ENCODE results near the gene ABTB2. TPM values are rescaled to one million over a fixed set of nuclear protein-coding genes. Genes with fewer than 3 reads are reported as not detected.

The ABTB2 gene
- polyA plus RNA-seq, 1 of the 3 experiments (the other 2 are of a cell fraction): 7.8 TPM

GRCh38 chr11:34114471-34114870 lies 243.3 kb downstream of the ABTB2 start:
- peaks cover 73 to 89% of the 10 kb centered on the region in 2 experiments for H3K36me3 ChIP-seq (replicated peaks in 1 of 2; ENCODE audit: control insufficient read depth in 1 of 2, insufficient read depth in 2 of 2, low read length in 1 of 2)
- 98% methylated on average over 5 of the region's 5 CpGs for WGBS (ENCODE audit: low lambda C conversion rate)
- H3K4me3 ChIP-seq (ENCODE audit: low read depth in 2 of 2, low read length in 1 of 2): no peak overlapping the region
- no peaks in the 10 kb centered on the region for H3K9me3 ChIP-seq
- H4K20me1 ChIP-seq (ENCODE audit: insufficient read depth): no peaks in the 10 kb centered on the region
- TF ChIP-seq IRF3 (IDR thresholded peaks at IDR 0.05; ENCODE audit: low read depth, low read length) (no peak), TAF1 (IDR thresholded peaks at IDR 0.05; ENCODE audit: borderline replicate concordance, low read depth, low read length) (no peak), CHD2 (IDR thresholded peaks at IDR 0.05; ENCODE audit: low read length, partially characterized antibody) (no peak), ELF1 (IDR thresholded peaks at IDR 0.05) (no peak), FOXM1 (IDR thresholded peaks at IDR 0.05; ENCODE audit: low read depth) (no peak), MEF2A (IDR thresholded peaks at IDR 0.05; ENCODE audit: borderline replicate concordance, low read depth) (no peak), TCF12 (IDR thresholded peaks at IDR 0.05) (no peak), FOXJ3 (CRISPR knock-in tag; IDR thresholded peaks at IDR 0.05) (no peak)
- TF ChIP-seq, protein P1, sequence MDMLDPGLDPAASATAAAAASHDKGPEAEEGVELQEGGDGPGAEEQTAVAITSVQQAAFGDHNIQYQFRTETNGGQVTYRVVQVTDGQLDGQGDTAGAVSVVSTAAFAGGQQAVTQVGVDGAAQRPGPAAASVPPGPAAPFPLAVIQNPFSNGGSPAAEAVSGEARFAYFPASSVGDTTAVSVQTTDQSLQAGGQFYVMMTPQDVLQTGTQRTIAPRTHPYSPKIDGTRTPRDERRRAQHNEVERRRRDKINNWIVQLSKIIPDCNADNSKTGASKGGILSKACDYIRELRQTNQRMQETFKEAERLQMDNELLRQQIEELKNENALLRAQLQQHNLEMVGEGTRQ (IDR thresholded peaks at IDR 0.05; ENCODE audit: borderline replicate concordance, low read depth, low read length): no peak
- TF ChIP-seq, protein P2, sequence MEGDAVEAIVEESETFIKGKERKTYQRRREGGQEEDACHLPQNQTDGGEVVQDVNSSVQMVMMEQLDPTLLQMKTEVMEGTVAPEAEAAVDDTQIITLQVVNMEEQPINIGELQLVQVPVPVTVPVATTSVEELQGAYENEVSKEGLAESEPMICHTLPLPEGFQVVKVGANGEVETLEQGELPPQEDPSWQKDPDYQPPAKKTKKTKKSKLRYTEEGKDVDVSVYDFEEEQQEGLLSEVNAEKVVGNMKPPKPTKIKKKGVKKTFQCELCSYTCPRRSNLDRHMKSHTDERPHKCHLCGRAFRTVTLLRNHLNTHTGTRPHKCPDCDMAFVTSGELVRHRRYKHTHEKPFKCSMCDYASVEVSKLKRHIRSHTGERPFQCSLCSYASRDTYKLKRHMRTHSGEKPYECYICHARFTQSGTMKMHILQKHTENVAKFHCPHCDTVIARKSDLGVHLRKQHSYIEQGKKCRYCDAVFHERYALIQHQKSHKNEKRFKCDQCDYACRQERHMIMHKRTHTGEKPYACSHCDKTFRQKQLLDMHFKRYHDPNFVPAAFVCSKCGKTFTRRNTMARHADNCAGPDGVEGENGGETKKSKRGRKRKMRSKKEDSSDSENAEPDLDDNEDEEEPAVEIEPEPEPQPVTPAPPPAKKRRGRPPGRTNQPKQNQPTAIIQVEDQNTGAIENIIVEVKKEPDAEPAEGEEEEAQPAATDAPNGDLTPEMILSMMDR (IDR thresholded peaks at IDR 0.05): no peak
- H3K79me2 ChIP-seq (ENCODE audit: insufficient read depth): no peaks in the 10 kb centered on the region
- no peaks in the 10 kb centered on the region for H3K27me3 ChIP-seq (ENCODE audit: insufficient read depth)
- no peaks in the 10 kb centered on the region for H3F3A ChIP-seq (replicated peaks; ENCODE audit: insufficient read depth)
- ChIA-PET CTCF (interaction anchor here (1.4 kb wide), 1 partner anchor 118 kb away, joined by 3 read pairs; no protein-coding TSS in a partner anchor), POLR2A (no interaction called here)
- no peak overlapping the region for H2AFZ ChIP-seq (ENCODE audit: low read depth)
- no peak overlapping the region for H3K4me2 ChIP-seq
- H3K27ac ChIP-seq (ENCODE audit: low read depth in 2 of 2, low read length in 1 of 2): no peak overlapping the region
- H3K9ac ChIP-seq: no peak overlapping the region
- no peaks in the 10 kb centered on the region for H3K9me2 ChIP-seq
- no peaks in the 10 kb centered on the region for H3K4me1 ChIP-seq (ENCODE audit: control insufficient read depth in 1 of 2, insufficient read depth in 2 of 2, low read depth in 1 of 2, low read length in 1 of 2)
- no peak for DNase-seq

GRCh38 chr11:34114014-34114413 lies 243.8 kb downstream of the ABTB2 start:
- peaks cover 76 to 89% of the 10 kb centered on the region in 2 experiments for H3K36me3 ChIP-seq (replicated peaks in 1 of 2; ENCODE audit: control insufficient read depth in 1 of 2, insufficient read depth in 2 of 2, low read length in 1 of 2)
- CTCF ChIA-PET: interaction anchor here (1.4 kb wide), 1 partner anchor 117 kb away, joined by 3 read pairs; no protein-coding TSS in a partner anchor
- no peaks in the 10 kb centered on the region for H3K9me3 ChIP-seq
- no peak overlapping the region for H3K27ac ChIP-seq (ENCODE audit: low read depth in 2 of 2, low read length in 1 of 2)
- no peak for TF ChIP-seq POLR2AphosphoS5 (IDR thresholded peaks at IDR 0.05; ENCODE audit: low read depth, low read length)
- TF ChIP-seq, protein P3, sequence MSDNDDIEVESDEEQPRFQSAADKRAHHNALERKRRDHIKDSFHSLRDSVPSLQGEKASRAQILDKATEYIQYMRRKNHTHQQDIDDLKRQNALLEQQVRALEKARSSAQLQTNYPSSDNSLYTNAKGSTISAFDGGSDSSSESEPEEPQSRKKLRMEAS (IDR thresholded peaks at IDR 0.05; ENCODE audit: low read depth): no peak
- H3K9ac ChIP-seq: no peak overlapping the region
- H4K20me1 ChIP-seq (ENCODE audit: insufficient read depth): no peaks in the 10 kb centered on the region
- no peaks in the 10 kb centered on the region for H3F3A ChIP-seq (replicated peaks; ENCODE audit: insufficient read depth)
- no peaks in the 10 kb centered on the region for H3K27me3 ChIP-seq (ENCODE audit: insufficient read depth)
- no peaks in the 10 kb centered on the region for H3K9me2 ChIP-seq
- no peak overlapping the region for H3K4me2 ChIP-seq
- H3K4me1 ChIP-seq (ENCODE audit: control insufficient read depth in 1 of 2, insufficient read depth in 2 of 2, low read depth in 1 of 2, low read length in 1 of 2): no peaks in the 10 kb centered on the region
- peaks cover under 1% of the 10 kb centered on the region; the same call in 1 of the 2 replicates for H3K79me2 ChIP-seq (ENCODE audit: insufficient read depth)
- H3K4me3 ChIP-seq (ENCODE audit: low read depth in 2 of 2, low read length in 1 of 2): no peak overlapping the region
- WGBS (ENCODE audit: low lambda C conversion rate): 84% methylated on average over 2 of the region's 2 CpGs
- no peak for DNase-seq
- POLR2A ChIA-PET: no interaction called here
- no peak overlapping the region for H2AFZ ChIP-seq (ENCODE audit: low read depth)

All from SK-N-SH (cell line).